SK-N-SH (cell line): Measurements from ENCODE around the gene CD5L.

Experiments
- EP300 ChIP-seq, 2 experiments: IDR thresholded peaks; 2 replicates each; pipeline versions ENCODE4 v1.4.0 to v1.6.1; 2012; ENCODE audit warnings: borderline replicate concordance in 1 of 2, low read depth in 1 of 2, low read length in 1 of 2
- EZH2phosphoT487 ChIP-seq: fragments of 200-600 bp; sonication (generic); IDR thresholded peaks from 2 replicates; pipeline ENCODE4 v1.6.1; 2017; ENCODE audit warnings: low read depth, mixed run types, mild to moderate bottlenecking, antibody characterized with exemption, moderate library complexity, borderline replicate concordance
- FOSL2 ChIP-seq: IDR thresholded peaks from 2 replicates; pipeline ENCODE4 v1.4.0; 2012; ENCODE audit warnings: low read depth, mild to moderate bottlenecking, moderate library complexity, borderline replicate concordance
- POLR2AphosphoS5 ChIP-seq: IDR thresholded peaks from 2 replicates; pipeline ENCODE4 v1.6.1; 2012; ENCODE audit warnings: low read depth, low read length
- RAD21 ChIP-seq: IDR thresholded peaks from 2 replicates; pipeline ENCODE4 v1.6.1; 2012; ENCODE audit warnings: mild to moderate bottlenecking, low read length
- TF ChIP-seq, protein P1 (sequence below): fragments of 150-350 bp; IDR thresholded peaks from 2 replicates; pipeline ENCODE4 v1.6.1; 2016; ENCODE audit warnings: mild to moderate bottlenecking, low read depth, low read length
- TF ChIP-seq, protein P2 (sequence below): fragments of 200-600 bp; sonication (generic); IDR thresholded peaks from 2 replicates; pipeline ENCODE4 v1.6.1; 2017; ENCODE audit warnings: antibody characterized with exemption, mild to moderate bottlenecking, moderate library complexity

DNA sequence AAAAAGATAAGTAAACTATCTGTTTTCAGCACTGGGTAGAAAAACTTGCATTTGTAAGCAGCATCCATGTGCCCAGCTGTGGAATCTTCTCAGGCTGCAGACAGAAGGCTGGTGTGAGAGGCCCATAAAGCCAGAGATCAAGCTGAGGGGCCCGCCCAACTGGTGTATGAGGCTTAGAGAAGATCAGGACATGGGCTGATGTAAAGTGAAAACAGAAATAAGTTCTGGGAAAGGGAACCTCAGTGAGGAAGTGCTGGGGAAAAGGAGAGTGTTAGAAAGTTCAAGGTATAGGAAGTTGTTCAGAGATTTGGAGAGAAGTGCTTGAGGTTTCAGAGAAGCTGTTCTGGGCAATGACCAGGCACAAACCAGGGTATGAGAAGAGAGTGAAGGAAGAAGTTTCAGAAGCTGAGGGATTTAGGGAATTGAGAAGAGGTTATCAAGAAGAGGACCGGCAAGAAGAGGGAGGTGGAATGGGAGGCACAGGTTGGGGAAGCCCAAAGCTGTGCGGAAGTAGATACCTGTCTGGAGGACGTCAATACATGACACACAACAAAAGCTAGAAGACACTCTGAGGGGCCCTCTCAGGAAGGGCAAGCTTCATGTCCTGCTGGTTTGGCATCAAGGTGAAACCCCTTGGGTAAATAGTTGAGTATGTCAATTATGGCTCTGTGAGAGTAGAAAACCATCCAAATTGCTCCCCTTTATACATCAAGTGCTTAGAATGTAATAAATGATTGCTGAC, 2.7 kb upstream of the CD5L start:
- TF ChIP-seq POLR2AphosphoS5 (no peak), RAD21 (no peak), FOSL2 (no peak), EP300 (IDR thresholded peaks at IDR 0.05; ENCODE audit: borderline replicate concordance in 1 of 2, low read depth in 1 of 2, low read length in 1 of 2) (no peak), EZH2phosphoT487 (no peak)
- TF ChIP-seq, protein P1, sequence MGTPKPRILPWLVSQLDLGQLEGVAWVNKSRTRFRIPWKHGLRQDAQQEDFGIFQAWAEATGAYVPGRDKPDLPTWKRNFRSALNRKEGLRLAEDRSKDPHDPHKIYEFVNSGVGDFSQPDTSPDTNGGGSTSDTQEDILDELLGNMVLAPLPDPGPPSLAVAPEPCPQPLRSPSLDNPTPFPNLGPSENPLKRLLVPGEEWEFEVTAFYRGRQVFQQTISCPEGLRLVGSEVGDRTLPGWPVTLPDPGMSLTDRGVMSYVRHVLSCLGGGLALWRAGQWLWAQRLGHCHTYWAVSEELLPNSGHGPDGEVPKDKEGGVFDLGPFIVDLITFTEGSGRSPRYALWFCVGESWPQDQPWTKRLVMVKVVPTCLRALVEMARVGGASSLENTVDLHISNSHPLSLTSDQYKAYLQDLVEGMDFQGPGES, result no peak
- TF ChIP-seq, protein P2, sequence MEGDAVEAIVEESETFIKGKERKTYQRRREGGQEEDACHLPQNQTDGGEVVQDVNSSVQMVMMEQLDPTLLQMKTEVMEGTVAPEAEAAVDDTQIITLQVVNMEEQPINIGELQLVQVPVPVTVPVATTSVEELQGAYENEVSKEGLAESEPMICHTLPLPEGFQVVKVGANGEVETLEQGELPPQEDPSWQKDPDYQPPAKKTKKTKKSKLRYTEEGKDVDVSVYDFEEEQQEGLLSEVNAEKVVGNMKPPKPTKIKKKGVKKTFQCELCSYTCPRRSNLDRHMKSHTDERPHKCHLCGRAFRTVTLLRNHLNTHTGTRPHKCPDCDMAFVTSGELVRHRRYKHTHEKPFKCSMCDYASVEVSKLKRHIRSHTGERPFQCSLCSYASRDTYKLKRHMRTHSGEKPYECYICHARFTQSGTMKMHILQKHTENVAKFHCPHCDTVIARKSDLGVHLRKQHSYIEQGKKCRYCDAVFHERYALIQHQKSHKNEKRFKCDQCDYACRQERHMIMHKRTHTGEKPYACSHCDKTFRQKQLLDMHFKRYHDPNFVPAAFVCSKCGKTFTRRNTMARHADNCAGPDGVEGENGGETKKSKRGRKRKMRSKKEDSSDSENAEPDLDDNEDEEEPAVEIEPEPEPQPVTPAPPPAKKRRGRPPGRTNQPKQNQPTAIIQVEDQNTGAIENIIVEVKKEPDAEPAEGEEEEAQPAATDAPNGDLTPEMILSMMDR, result no peak
